GM18520 (cell line): ENCODE results near the gene PDZD2.
"Not testable (repeated sequence)": the region's sequence is repeated elsewhere in the genome, so short reads cannot be mapped to it uniquely, and the experiment has no call there.

Source experiments
- ATAC-seq: cut with Tn5 transposase; IDR thresholded peaks from one replicate; pipeline ENCODE4 v1.9.1; 2021; ENCODE audit not compliant: unreplicated experiment

Gene PDZD2

DNA sequence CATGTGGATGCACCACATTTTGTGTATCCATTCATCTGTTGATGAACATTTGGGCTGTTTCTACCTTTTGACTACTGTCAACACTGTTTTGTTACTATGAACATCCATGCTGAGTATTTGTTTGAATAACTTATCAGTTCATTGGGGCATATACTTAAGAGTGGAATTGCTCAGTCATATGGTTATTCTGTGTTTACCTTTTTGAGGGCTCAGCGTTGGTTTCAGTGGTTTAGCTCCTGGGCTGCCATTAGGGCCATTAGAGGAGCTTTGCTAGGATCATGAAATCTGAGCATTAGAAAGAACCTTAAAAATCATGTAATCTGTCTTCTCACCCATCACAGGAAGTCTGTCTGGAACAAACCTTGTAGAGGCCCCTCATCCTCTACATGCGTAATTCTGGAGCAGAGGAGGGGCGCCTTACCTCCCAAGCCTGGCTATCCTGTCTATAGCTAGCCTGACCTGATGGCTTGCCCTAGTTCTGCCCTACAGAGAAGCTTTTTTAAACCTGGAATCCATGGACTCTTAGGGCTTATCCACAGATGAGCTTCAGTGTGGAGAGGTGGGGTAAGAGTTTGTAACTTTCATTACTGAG, 92.9 kb downstream of the PDZD2 start:
- no peak for ATAC-seq

DNA sequence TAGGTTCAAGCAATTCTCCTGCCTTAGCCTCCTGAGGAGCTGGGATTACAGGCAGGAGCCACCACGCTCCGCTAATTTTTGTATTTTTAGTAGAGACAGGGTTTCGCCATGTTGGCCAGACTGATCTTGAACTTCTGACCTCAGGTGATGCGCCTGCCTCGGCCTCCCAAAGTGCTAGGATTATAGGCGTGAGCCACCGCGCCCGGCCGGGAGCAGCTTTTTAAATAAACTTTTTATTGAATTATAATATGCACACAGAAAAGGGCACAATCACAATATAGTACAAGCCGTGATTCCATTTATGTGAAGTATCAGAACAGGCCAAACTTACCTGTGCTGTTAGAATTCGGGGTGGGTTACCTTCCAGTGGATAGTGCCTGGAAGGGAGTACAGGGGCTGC, 93.9 kb downstream of the PDZD2 start:
- not testable (repeated sequence) for ATAC-seq

DNA sequence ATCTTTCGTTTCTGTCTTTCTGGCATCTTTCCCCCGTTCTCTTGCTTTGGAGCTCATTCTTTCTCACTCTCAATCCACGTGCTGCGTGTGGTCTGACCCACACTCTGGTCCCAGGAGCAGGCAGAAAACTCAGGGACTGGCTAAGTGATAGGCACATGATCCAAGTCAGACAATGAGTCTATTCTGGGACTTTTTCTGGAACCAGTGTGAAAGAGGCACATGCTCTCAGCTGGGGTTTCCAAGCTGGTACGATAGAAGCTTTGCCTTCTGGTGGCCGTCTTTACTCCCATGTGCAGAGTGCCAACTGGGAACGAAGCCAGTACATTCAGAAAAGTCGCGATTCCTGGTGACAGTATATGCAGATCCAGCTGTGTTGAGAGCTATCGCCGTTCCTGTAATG, 94.4 kb downstream of the PDZD2 start:
- ATAC-seq, result no peak

DNA sequence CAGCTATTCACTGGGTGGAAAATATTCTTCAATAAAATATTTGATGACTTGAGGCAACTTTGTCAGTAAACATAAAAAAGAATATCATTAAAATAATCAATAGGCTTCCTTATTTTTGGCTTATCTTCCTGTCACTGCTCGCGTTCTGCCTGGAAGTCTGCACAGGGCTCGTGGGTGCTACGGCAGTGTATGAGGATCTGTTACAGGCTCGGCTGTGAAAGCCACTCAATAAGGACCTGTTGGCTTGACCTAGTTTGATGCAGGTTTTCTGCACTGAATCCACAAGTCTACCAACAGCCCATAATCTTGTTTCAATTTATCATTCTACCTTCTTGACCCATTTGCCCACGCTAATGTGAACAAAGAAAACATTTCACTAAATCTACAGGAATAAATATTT, 97.2 kb downstream of the PDZD2 start:
- ATAC-seq, result no peak

DNA sequence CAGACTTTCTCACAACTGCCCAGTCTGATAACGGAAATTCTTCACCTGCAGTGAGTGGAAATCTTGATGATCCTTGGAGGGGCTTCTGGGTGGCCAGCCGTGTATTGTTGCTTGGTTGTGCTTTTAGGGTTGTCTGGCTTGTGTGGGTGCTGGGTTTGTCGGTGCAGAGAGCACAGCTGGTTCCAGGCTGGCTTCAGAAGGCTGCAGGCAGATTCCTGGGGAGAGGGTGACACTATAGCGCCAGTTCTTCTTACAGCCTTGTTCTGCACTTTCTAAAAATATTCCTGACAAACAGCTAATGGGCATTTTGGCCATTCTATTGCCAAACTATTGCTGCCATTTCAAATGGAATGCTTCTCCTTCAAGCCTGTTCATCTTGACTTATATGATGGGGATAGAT, 99.3 kb downstream of the PDZD2 start:
- ATAC-seq, result no peak

DNA sequence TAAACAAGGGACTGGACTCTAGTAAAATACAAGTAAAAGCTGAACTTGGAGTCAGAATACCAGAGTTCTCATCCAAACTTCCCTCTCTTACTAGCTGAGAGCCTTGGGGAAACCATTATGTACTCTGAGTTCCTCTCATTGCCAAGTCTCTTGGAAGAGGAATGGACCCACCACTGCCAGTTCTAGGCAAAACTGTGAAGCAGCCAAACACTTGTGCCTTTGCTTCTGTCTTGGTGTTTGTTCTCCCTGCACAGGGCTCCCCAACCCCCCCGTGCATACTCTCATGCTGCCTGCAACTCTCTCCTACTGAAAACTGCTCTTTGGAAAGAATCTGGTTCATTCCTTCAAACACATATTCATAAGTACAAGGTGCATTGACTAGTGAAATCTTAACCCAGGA, 102.6 kb downstream of the PDZD2 start:
- ATAC-seq, result no peak

DNA sequence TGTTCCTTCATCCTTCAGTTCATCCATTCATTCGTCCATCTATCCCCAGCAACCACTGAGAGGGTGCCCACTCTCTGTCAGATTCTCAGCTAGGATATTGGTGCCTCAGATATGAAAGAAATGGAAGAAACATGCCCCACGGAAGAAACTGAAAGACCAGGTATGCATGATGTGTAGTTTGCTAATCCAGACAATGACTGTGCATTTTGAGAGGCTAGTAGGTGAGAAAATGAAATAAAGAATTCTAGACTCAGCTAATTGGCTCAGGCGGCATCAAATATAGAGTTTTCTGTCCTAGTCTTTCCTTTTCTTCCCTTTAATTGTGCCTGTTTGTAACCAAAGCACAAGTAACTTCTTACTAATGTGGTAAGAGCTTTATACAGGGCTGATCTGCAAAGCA, 104.7 kb downstream of the PDZD2 start:
- ATAC-seq, result no peak

DNA sequence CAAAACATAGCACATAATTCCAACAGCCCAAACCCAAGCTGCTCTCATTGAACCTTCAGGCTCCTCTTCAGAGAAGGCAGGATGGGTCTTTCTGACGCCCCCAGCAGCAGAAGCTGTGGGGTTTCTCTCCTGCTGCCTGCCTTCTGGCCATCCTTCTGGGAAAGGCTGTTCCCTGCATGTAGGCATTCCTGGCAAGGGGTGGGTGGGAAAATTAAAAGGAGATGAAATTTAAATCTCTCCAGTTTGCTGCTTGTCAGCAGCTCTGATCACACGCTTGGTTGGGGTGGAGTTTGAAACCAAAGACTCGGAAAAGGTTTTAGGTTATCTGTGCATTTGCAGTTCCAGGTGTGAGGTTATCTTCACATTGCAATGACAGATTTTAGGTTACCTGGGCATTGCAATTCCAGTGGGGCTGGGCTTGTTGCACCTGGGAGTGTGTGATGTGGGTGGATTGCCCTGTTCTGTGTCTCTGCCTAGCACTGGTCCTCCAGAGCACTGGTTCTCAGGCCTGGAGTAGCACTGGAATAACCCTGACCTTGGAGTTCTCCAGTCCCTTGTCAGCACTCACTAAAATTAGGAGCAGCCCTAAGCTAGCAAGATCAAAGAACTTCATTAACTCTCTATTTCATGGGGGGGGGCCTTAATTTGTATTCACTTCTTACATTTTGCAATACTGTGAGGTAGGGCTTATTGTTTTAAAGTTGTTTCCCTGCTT, 109.7 kb downstream of the PDZD2 start:
- no peak for ATAC-seq

DNA sequence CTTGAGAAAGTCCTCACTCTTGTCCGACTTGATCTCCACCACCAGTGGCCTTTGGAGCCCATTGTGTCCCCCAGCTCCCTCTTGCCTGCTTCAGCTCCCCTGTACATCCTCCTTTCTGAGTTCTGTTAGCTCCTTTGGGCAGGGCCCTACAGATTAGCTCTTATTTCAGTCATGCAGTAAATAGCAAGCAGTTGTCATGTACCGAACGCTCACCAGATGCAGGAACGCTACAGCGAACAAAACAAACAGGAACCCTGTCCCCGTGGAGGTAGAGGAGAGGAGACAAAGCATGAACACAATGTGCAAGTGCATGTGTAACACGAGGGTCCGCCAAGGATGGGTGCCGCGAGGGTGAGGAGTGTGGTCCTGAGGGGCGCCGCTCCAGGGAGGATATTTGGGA, 111.3 kb downstream of the PDZD2 start:
- no peak for ATAC-seq

DNA sequence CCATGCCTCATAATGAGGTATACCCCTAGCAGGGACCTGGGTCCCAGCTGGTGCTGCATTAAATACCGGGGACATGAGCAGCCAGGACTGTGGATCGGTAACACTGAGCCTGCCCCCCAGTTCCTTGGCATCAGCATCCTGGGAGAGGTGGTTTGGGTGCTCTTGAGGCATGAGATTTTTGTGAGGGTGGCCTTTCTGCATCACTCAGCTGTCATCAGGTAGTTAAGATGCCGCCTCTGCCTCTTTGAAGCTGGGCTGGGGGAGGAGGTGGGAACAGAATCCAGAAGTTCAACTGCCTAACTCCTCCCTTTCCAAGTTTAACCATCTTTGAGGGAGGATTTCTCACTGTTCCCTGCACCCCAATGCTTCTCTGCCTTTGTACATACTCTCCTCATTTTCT, 112.7 kb downstream of the PDZD2 start:
- no peak for ATAC-seq

DNA sequence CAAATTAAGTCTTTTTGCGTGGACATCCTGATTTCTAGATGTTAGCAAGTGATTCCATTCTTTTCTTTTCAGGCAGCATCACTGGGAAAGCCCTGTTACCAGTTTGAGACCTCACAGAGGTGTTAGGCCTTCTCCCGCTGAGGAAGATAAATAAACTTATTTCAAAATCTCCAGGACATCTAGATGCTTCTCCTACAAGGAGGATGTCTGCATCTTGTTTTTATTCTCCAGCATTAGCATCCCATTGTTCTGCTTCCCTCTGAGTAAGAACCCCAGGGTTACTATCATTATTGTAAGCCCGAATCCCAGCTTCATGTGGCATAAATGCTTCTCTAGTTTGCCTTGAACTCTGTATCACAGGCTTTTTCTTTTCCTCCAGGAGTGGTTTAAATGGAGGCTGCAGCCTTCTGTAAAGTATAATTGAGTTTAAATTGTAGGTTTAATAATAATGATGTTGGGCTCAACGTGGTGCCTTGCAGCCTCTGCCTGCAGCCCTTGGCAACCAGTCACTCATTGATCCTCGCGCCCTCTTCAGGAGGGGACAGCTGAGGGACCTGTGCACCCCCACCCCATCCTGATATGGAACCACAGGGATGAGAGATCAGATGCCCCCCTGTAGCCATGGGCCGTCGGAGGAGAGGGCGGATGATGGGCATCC, 114.9 kb downstream of the PDZD2 start:
- no peak for ATAC-seq

DNA sequence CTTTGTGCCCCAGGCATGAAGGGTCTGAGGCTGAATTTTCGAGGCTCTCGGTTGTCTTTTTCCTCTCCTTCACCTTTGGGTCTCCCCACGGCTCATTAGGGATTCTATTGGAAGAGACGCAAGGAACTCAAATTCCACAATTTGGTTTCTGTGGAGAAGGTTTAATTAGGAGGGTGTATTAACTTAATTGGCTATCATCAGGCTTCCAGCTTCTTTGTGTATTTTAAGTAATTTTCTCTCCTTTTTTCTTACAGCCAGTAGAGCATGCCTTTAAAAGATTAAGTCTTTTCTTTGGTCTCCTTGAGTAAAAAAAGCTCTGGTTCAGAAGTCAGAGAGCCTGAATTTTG, 115.4 kb downstream of the PDZD2 start:
- no peak for ATAC-seq

DNA sequence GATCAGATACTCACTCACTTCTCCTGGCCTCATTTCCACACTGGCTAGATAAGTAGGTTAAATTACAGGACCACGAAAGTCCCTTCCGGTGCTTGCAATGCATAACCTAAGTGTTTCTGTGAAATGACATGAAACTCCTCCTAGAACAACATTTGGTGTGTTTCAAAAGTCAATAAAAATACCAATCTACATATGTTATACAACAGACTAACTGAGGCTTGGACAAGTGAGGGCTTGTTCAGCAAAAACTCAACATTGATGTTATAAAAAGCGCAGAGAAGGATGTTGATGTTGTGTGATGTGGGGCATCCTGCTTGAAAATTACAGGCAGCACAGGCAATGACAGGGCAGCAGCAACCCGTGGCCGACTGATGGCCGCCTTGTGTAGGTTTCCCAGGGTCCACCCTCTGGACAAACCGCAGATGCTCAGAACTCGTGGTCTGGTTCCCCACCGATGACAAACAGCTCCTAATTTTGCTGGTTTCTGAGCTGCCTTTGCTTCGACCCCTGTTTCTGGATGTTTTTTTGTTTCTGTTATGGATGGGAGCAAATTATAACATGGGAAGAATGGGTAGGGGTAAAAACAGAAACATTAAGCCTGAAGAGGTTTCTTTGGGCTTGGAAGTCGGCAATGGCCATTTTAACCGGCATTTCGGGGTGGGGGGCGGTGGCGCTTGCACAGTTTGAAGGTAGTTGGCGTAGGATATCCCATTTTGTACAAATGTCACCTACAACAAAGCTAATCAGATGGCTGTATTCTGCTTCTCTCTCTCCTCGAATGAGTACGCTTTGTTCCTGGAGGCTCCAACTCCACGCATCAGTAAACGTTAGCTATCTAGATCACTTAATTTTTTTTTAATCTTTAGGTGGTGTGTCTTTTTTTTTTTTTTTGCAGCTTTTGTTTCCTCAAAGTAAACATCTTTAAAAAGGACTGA, 116.1 kb downstream of the PDZD2 start:
- ATAC-seq, result no peak

DNA sequence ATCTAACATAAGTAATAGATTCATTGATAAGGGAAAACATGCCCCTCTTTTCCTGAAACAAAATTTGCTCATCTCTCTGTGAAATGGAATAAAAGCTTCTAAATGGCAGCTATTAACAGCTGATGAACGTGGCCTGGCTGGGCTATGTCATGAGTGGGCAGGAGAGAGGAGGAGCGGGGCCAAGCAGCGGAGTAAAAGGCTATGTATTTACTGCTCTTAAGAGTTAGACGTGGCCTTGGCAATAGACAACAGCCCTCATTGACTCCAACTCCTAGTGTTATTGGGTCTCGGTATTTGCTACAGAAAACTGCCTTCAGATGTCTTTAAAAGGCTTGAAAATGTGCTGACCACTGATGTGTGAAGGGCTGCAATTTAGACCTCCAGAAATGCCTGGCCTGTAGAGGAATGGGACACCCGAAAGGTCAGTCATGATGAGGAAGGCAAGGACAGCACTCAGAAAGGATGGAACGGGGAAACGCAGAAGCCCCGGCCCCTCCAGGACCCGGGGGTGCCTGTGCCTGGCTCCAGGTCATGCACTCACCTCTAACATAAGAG, 116.8 kb downstream of the PDZD2 start:
- no peak for ATAC-seq

DNA sequence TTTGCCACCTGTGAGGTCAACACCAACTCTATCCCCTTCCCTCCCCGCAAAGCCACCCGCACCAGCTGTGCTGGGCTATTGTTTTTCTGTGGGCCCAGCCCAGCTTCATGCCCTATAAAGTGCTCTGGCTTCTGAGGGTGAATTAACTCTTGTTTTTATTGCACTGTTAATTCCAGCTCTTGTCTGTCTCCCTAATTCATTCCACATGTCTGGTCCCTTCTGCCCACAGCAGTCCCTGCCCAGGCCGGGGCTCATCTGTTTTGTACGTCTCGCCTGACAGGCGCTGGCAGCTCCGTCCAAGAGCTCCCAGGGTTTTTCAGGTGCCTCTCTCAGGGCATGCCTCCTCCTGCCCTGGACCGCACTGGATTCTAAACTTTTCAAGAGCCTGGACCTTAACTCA, 118.9 kb downstream of the PDZD2 start:
- ATAC-seq, result no peak

DNA sequence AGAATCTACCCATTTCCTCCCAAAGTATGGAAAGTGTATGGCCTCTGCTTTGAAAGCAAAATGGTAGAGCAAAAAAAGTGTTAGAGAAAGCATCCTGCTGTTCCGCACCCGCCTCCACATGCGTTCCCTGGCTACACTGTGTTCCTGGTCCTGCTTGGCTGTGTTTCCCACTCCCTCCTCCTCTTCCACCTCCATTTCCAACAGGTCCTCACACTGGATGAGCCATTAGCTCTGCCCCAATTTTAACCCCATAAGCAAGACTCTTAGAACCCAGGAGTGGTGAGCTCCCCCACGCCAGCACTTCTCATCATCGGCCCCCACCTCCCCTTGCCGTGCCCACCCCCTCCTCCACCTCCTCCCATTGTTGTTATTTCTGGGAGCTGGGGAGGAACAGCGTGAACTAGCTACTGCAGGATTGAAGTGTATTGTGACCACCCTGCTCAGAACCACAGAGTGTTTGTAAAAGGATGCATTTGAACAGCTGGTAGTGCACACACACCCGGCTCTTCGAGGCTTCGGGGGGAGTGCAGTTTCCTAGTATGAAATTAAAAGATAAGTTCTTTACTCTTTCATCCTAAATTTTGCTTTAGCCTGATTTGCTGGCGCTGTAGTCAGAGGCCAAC, 120.0 kb downstream of the PDZD2 start:
- ATAC-seq, result no peak

DNA sequence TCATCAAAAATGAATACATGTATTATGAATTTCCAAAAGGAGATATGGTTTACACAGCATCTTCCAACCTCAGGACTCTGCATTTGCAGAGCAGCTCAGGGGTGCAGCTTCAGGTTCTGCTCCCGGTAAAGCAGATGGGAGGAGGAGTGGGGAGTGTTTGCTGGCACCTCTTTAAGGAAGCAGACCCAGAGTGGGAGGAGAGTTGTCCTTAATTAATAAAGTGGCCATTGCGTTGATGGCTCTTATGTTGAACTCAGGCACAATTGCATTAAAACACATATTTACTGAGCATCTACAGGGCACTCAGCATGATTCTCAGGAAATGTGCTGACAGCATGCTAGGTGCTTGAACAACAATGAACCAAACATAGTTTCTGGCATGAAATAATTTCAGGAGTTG, 121.0 kb downstream of the PDZD2 start:
- ATAC-seq, result no peak

DNA sequence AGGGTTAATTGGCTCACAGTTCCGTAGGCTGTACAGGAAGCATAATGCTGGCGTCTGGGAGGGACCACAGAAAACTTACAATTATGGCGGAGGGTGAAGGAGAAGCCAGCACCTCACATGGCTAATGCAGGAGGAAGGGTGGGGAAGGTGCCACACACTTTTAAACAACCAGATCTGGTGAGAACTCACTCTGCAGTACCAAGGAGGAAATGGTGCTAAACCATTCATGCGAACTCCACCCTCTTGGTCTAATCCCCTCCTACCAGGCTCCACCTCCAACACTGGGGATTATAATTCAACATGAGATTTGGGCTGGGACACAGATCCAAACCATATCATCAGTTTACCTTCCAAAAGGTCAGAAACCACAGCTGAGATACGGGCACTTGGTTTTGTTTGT, 122.9 kb downstream of the PDZD2 start:
- no peak for ATAC-seq

DNA sequence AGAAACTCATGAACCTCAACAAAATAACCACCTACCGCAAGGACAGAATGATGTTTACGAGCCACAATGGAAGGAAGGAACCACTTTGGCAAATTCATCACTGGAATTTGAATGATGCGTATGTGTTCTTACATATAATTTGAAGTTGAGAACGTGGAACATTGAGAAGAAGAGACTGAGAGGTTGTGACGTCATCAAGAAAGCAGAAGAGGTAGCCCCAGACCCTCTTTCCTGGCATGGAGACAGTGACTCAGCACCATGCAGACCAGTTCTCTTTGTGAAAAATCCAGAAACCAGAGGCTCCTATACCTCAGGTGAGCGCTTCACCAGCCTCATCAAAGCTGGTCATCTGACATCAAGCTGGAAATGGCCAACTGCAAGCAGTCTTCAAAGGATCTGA, 124.5 kb downstream of the PDZD2 start:
- ATAC-seq, result no peak

DNA sequence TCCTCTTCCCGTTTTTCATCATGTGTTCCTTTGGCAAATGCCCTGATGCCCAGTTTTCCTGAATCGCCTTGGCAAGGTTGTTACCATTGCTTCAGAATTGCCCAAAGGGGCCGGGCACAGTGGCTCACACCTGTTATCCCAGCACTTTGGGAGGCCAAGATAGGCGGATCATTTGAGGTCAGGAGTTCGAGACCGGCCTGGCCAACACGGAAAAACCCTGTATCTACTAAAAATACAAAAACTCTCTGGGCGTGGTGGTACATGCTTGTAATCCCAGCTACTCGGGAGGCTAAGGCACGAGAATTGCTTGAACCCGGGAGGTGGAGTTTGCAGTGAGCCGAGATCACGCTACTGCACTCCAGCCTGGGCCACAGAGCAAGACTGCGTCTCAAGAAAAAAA, 125.8 kb downstream of the PDZD2 start:
- not testable (repeated sequence) for ATAC-seq
